CD14-positive monocyte (primary cell): Measurements from ENCODE around the gene HS3ST6. TPM values are rescaled to one million over a fixed set of nuclear protein-coding genes. Genes with fewer than 3 reads are reported as not detected.
A peak's percentile ranks its signal among the peaks of the same experiment; 100 is the strongest.
"Not testable (repeated sequence)": the region's sequence is repeated elsewhere in the genome, so short reads cannot be mapped to it uniquely, and the experiment has no call there.

Experiments used
- DNase-seq, 3 donors: peaks; one replicate each; pipeline ENCODE4 v3.0.0-alpha.2; 2011 to 2022
- H2AFZ ChIP-seq: 2 replicates; pipeline ENCODE4 v1.6.0; 2012; ENCODE audit warnings: mild to moderate bottlenecking, low read depth, low read length, inconsistent platforms; ENCODE audit not compliant: insufficient read depth, poor library complexity, severe bottlenecking
- H3K27ac ChIP-seq, 2 donors: 1 replicate in 1 of 2; 2 replicates in 1 of 2; pipeline ENCODE4 v1.5.1; 2012 to 2013; ENCODE audit warnings: low read length in 2 of 2, control low read depth in 1 of 2, inconsistent platforms in 1 of 2, low read depth in 1 of 2, mild to moderate bottlenecking in 1 of 2
- H3K27me3 ChIP-seq, 2 donors: one replicate each; pipeline versions ENCODE4 v1.6.0 to v1.6.1; 2011 to 2013; ENCODE audit warnings: low read length in 2 of 2; ENCODE audit not compliant: control insufficient read depth in 2 of 2, insufficient read depth in 2 of 2
- H3K36me3 ChIP-seq, 2 donors: replicated peaks in 1 of 2; 1 replicate in 1 of 2; 2 replicates in 1 of 2; pipeline versions ENCODE4 v1.5.1 to v1.6.1; 2012 to 2013; ENCODE audit warnings: low read length in 2 of 2, control low read depth in 1 of 2, inconsistent platforms in 1 of 2, mild to moderate bottlenecking in 1 of 2; ENCODE audit not compliant: insufficient read depth in 2 of 2, control insufficient read depth in 1 of 2
- H3K4me1 ChIP-seq, 2 donors: 1 replicate in 1 of 2; 2 replicates in 1 of 2; pipeline versions ENCODE4 v1.5.1 to v1.6.1; 2012 to 2013; ENCODE audit warnings: low read length in 2 of 2, control low read depth in 1 of 2, inconsistent platforms in 1 of 2, mild to moderate bottlenecking in 1 of 2, moderate library complexity in 1 of 2; ENCODE audit not compliant: insufficient read depth in 2 of 2, control insufficient read depth in 1 of 2
- H3K4me2 ChIP-seq: replicated peaks from 2 replicates; pipeline ENCODE3; 2012; ENCODE audit warnings: low read length, moderate library complexity, mild to moderate bottlenecking; ENCODE audit not compliant: poor library complexity, severe bottlenecking; ENCODE audit errors: extremely low read depth
- H3K4me3 ChIP-seq, 3 experiments: fragments of 200-600 bp in 1 of 3; sonication (generic) in 1 of 3; replicated peaks in 1 of 3; 1 replicate in 2 of 3; 2 replicates in 1 of 3; pipeline ENCODE4 v1.5.1; 2011 to 2013; ENCODE audit warnings: low read length in 3 of 3, mild to moderate bottlenecking in 3 of 3, control low read depth in 2 of 3, low read depth in 2 of 3, inconsistent platforms in 1 of 3, moderate library complexity in 1 of 3
- H3K79me2 ChIP-seq: 2 replicates; pipeline ENCODE4 v1.6.0; 2012; ENCODE audit warnings: mild to moderate bottlenecking, control low read depth, inconsistent platforms, low read length, moderate library complexity; ENCODE audit not compliant: insufficient read depth
- H3K9ac ChIP-seq: 2 replicates; pipeline ENCODE4 v1.6.0; 2017; ENCODE audit warnings: low read length, mild to moderate bottlenecking; ENCODE audit not compliant: insufficient read depth, poor library complexity, severe bottlenecking
- H3K9me3 ChIP-seq, 2 donors: replicated peaks in 1 of 2; 1 replicate in 1 of 2; 2 replicates in 1 of 2; pipeline versions ENCODE4 v1.5.1 to v1.6.1; 2012 to 2013; ENCODE audit warnings: low read length in 2 of 2, control low read depth in 1 of 2; ENCODE audit not compliant: control insufficient read depth in 1 of 2, insufficient read depth in 1 of 2
- H4K20me1 ChIP-seq: 2 replicates; pipeline ENCODE4 v1.6.0; 2012; ENCODE audit warnings: mild to moderate bottlenecking, low read length, control low read depth, moderate library complexity; ENCODE audit not compliant: insufficient read depth
- H3K27ac Mint-ChIP-seq, 7 donors: one replicate each; pipeline ENCODE4 v1.8.0; 2020; ENCODE audit warnings: mild to moderate bottlenecking in 7 of 7, mixed read lengths in 7 of 7, moderate library complexity in 6 of 7, inconsistent platforms in 2 of 7
- H3K27me3 Mint-ChIP-seq, 3 donors: one replicate each; pipeline ENCODE4 v1.8.0; 2021 to 2022; ENCODE audit warnings: low read depth in 3 of 3, mild to moderate bottlenecking in 3 of 3, mixed read lengths in 3 of 3, moderate library complexity in 3 of 3, inconsistent platforms in 1 of 3
- H3K36me3 Mint-ChIP-seq, 2 donors: one replicate each; pipeline ENCODE4 v1.8.0; 2020; ENCODE audit warnings: mixed read lengths in 2 of 2, inconsistent platforms in 1 of 2, mild to moderate bottlenecking in 1 of 2
- H3K4me1 Mint-ChIP-seq: one replicate; pipeline ENCODE4 v1.8.0; 2020; ENCODE audit warnings: mild to moderate bottlenecking, mixed read lengths
- H3K4me3 Mint-ChIP-seq, 2 donors: one replicate each; pipeline ENCODE4 v1.8.0; 2020; ENCODE audit warnings: mild to moderate bottlenecking in 2 of 2, mixed read lengths in 2 of 2, moderate library complexity in 1 of 2
- H3K9me3 Mint-ChIP-seq, 7 donors: one replicate each; pipeline ENCODE4 v1.8.0; 2020 to 2022; ENCODE audit warnings: mixed read lengths in 7 of 7, mild to moderate bottlenecking in 6 of 7, moderate library complexity in 6 of 7, inconsistent platforms in 2 of 7
- CTCF ChIP-seq: fragments of 200-600 bp; IDR thresholded peaks from one replicate; pipeline ENCODE4 v1.8.0; 2022; ENCODE audit warnings: antibody characterized with exemption, mild to moderate bottlenecking
- WGBS: methylation state at CpG from one replicate; pipeline ENCODE4 v1.1.5; 2013; ENCODE audit warnings: missing lambda C conversion rate; ENCODE audit not compliant: insufficient coverage; 5-methylcytosine and 5-hydroxymethylcytosine counted together
- intact Hi-C, 2 donors: fragments of 100-400 bp; cut with micrococcal nuclease; formaldehyde crosslinking; loops; one replicate each; pipeline versions ENCODE4 v1.15.0 to v1.15.1; 2023
- polyA plus RNA-seq, 3 donors: library from polyadenylated mRNA; depleted of rRNA in 1 of 3; unstranded in 2 of 3; stranded (reverse) in 1 of 3; fragments of 300-500 nt in 2 of 3; fragments of >200 nt in 1 of 3; fragmentation: Illumina TruSeq in 2 of 3; gene quantifications; 1 replicate in 2 of 3; 2 replicates in 1 of 3; pipeline ENCODE4 v1.2.3, GENCODE V29; 2012 to 2021

The HS3ST6 gene
- polyA plus RNA-seq, 3 donors, result not detected

- H3K36me3 ChIP-seq, result peaks cover 36 to 48% of the 10 kb centered on the region in 2 donors
- H4K20me1 ChIP-seq, result peaks cover 38% of the 10 kb centered on the region
- H3K4me3 ChIP-seq, result peak overlapping the region in 1 of 3 experiments; percentile 99
- no peaks in the 10 kb centered on the region for H3K27me3 ChIP-seq
- no peak for DNase-seq
- H3K4me3 Mint-ChIP-seq, result peak overlapping the region; percentile 31 to 91
- TF ChIP-seq CTCF, result no peak
- peaks cover 66% of the 10 kb centered on the region for H3K79me2 ChIP-seq
- H3K9me3 Mint-ChIP-seq, result no peaks in the 10 kb centered on the region
- whole genome bisulfite sequencing, result 83% methylated on average over 21 of the region's 23 CpGs
- no peaks in the 10 kb centered on the region for H3K9me3 ChIP-seq
- peak overlapping the region; percentile 100 for H3K4me2 ChIP-seq
- peak overlapping the region in 6 of 7 donors; percentile 42 to 96 (median 80) for H3K27ac Mint-ChIP-seq
- H3K36me3 Mint-ChIP-seq, result peaks cover 36 to 59% of the 10 kb centered on the region in 2 donors
- H3K4me1 Mint-ChIP-seq, result peaks cover 65% of the 10 kb centered on the region
- H2AFZ ChIP-seq, result no peak overlapping the region
- intact Hi-C loops, result loop anchor here in 1 of 2 donors (10.0 kb wide), 1 partner anchor 214 kb away; the partner anchor contains the start of gene TRAF7
- peaks cover 67 to 80% of the 10 kb centered on the region in 2 donors for H3K4me1 ChIP-seq
- no peak overlapping the region for H3K9ac ChIP-seq
- peak overlapping the region; percentile 83 for H3K27ac ChIP-seq
- peaks cover 0 to 1% (median 0%) of the 10 kb centered on the region in 3 donors for H3K27me3 Mint-ChIP-seq
Observed at GRCh38 chr16:1940273-1941161, 22.3 kb upstream of the HS3ST6 start.

- Mint-ChIP-seq H3K36me3 (peaks cover 36 to 59% of the 10 kb centered on the region in 2 donors), H3K4me1 (peaks cover 67% of the 10 kb centered on the region), H3K27ac (peak overlapping the region in 5 of 7 donors; percentile 73 to 98 (median 96))
- H3K4me1 ChIP-seq, result peaks cover 67 to 82% of the 10 kb centered on the region in 2 donors
- H3K4me2 ChIP-seq, H3K9me3 Mint-ChIP-seq, H3K9me3 ChIP-seq, H3K27me3 Mint-ChIP-seq, H3K4me3 Mint-ChIP-seq, H2AFZ ChIP-seq, H3K9ac ChIP-seq, H3K27me3 ChIP-seq, DNase-seq: not testable (repeated sequence)
- peaks cover 36 to 48% of the 10 kb centered on the region in 2 donors for H3K36me3 ChIP-seq
- intact Hi-C loops, result loop anchor here (10.0 kb wide), 2 partner anchors 165 to 215 kb away; partner anchors contain the start of genes EME2 (in 1 of the 2), MRPS34 (in 1 of the 2), NME3 (in 1 of the 2) and TRAF7 (in 1 of the 2)
- 97% methylated on average over 5 of the region's 8 CpGs for WGBS
- H3K4me3 ChIP-seq, result peak overlapping the region in 1 of 3 experiments; percentile 99
- H3K27ac ChIP-seq, result peak overlapping the region; percentile 83 to 86
- H4K20me1 ChIP-seq, result peaks cover 38% of the 10 kb centered on the region
- peaks cover 66% of the 10 kb centered on the region for H3K79me2 ChIP-seq
Observed at GRCh38 chr16:1939833-1940232, 21.6 kb upstream of the HS3ST6 start.
